GM20000 (cell line): ENCODE results near the gene ACAD8.
"Not testable (repeated sequence)": the region's sequence is repeated elsewhere in the genome, so short reads cannot be mapped to it uniquely, and the experiment has no call there.

ENCODE experiments used
- DNase-seq: peaks from one replicate; pipeline ENCODE4 v3.0.0; 2012; ENCODE audit warnings: low spot score
- CTCF ChIP-seq: IDR thresholded peaks from 2 replicates; pipeline ENCODE4 v1.5.1; 2012; ENCODE audit warnings: mild to moderate bottlenecking, control low read depth; ENCODE audit errors: extremely low read depth, missing control alignments

The ACAD8 gene

GRCh38 chr11:134250246-134250645 lies 3.1 kb upstream of the ACAD8 start:
- DNase-seq, result no peak

GRCh38 chr11:134250675-134251074 lies 2.7 kb upstream of the ACAD8 start:
- no peak for TF ChIP-seq CTCF
- DNase-seq, result no peak

More at GRCh38 chr11:134250246-134250645, 3.1 kb upstream of the ACAD8 start:
- no peak for TF ChIP-seq CTCF

GRCh38 chr11:134252346-134253187 lies 801 bp upstream of the ACAD8 start:
- DNase-seq, result peak; percentile 40
- no peak for TF ChIP-seq CTCF

GRCh38 chr11:134254433-134255183 lies 1.2 kb downstream of the ACAD8 start:
- no peak for TF ChIP-seq CTCF
- no peak for DNase-seq

- DNase-seq, result not testable (repeated sequence)
Observed at GRCh38 chr11:134255184-134255561, 1.8 kb downstream of the ACAD8 start.

GRCh38 chr11:134257101-134257500 lies 3.7 kb downstream of the ACAD8 start:
- DNase-seq, result no peak

GRCh38 chr11:134258577-134258976 lies 5.2 kb downstream of the ACAD8 start:
- DNase-seq, result no peak
- TF ChIP-seq CTCF, result no peak

More at GRCh38 chr11:134257101-134257500, 3.7 kb downstream of the ACAD8 start:
- no peak for TF ChIP-seq CTCF
